GM19043 (cell line): ENCODE data around the gene POLG.

Source experiments
- ATAC-seq: cut with Tn5 transposase; IDR thresholded peaks from one replicate; pipeline ENCODE4 v1.9.1; 2021; ENCODE audit warnings: low read depth; ENCODE audit not compliant: unreplicated experiment

POLG gene

DNA sequence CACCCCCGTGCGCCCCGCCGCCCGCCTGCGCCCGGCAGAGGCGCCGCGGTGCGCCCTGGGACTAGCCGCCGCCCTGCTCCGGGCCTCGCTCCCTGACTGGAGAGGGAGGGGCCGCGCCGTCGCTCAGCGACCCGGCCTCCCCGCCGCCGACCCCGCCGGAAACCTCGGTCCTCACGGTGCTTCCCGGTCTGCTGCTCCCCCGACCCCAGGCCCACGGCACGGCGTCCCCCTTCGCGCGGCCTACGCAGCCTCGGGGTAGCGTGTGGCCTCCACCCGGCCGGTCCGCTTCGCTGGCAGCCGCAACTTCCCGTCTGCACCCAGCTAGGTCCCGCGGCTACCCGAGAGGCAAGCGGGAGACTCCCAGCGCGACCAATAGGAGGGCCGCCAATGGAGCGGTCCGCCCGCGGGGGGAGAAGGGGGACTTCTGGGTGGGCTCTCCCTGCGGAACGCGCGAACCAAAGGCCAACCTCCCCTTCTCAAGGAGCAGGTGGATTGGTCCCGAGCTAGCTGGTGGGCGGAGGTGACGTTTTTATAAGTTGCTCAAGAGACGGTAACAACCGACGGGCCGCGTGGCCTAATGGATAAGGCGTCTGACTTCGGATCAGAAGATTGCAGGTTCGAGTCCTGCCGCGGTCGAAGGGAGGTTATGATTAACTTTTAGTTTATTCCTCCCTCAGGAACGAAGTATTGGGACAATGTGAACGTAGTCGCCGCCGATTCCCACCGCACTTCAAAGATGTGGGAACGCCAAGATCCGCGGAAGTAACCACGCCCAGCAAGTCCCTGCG, at the start of gene POLG:
Gene POLG (minus strand): TSS at position 315 of the 788 bp plus-strand sequence. CDS start 1,070 bp downstream, outside the sequence.
- ATAC-seq: peak; percentile 81

DNA sequence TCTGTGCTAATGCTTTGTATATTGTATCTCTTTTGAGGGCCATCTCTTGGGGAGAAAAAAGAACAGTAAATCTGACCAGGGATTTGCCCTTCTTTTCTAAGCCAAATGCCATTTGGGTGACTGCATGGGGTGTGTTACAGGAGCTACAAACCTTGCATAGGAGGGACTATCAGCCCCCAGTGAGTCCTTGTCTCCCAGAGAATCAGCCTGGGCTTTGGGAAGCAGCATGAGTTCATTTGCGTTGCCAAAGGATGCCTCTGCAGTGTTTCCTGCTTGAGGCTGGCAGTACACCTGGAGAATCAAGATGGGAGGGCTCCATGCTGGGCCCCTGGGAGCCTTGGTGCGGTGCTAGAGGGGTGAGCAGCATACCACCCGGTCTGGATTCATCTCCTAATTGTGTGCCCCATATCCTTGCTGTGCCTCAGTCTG, 49.6 kb upstream of the POLG start:
- no peak for ATAC-seq

DNA sequence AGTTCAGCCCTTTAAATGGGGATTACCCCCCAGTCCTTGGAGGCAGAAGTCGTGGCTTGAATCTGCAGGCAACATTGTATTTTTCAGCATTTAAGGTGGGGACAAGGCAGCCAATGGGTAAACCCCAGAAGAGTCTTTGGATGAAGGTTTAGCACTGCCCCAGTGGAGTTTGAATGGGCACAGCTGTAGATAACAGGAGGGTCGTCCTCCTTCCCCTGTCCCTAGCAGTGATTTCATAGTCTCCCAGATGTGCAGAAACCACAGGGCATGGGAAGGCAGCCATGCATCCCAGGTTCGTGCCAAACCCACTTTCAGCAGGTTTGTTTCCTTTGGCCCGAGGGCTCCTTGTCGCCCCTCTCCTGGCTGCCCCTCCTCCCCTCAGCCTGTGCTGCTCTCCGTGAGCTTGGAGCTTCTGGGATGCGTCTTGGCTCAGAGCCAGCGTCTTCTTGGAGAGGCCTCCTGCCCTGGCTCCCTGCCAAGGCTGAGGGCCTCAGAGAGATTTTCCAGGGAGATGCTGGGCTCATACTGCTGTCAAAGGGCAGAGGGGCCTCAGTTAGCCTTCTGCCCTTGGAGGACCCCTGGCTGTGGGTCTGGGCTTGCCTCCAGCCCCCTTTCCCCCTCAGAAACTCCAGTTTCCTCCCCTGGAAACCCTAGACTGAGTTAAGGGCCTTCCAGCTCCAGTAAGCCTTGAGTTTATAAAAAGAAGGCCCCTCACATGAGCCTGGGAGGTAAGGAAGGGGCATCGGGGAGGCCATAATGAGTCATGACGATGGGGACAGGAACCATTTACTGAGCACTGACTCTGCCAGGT, 48.9 kb upstream of the POLG start:
- ATAC-seq: no peak

DNA sequence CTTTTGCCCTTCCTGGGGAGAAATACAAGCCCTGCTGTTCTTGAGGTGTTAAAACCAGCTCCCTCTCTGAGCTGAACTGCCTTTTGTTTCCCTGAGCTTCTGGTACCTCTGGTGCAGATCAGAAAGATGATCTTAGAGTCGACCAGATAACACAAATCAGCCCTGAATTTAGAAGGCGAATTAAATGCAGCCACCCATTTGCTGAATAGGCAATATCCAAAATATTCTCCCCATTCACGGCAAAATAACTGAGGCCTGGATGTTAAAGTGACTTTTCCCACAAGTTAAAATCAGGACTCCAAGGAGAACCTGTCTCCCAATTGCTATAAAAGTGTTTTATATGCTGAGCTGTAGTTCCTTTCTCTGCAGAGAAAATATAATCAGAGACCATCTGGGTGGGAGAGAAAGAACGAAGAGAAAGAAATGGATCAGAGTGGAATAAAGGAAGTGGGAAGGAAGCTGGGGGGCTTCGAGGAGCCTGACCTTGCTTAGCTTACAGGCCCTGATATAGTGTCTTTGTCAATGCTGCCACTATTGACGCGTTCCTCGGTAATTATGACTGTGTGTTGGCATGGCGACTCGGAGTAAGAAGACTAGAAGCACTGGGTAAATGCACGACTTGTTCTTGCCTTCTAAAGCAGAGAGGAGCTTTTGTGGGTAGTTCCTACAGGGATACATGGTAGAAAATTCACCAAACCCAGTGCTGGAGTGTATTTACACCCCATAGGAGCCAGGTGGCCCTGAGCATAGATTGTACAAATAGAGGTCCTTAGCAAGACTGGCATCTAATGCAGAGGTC, 47.5 kb upstream of the POLG start:
- no peak for ATAC-seq

DNA sequence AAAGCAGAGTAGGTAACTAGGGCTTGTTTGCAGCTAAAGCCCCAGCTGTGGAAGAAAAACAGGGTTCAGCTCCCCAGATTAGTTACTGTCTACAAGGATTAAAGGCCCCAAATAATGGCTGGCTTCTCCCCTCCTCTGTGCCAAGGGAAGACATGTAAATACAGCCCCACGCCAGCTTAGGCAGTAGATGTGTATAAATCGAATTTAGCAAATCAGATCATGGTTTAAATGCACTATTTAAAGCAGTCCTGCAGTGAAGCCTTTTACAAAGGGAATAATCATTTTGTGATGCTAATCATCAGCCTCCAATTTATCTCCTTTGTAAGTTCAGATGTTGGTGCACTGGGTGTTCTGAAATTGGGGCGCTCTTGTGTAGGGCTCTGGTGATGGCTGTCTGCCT, 46.7 kb upstream of the POLG start:
- ATAC-seq: no peak

DNA sequence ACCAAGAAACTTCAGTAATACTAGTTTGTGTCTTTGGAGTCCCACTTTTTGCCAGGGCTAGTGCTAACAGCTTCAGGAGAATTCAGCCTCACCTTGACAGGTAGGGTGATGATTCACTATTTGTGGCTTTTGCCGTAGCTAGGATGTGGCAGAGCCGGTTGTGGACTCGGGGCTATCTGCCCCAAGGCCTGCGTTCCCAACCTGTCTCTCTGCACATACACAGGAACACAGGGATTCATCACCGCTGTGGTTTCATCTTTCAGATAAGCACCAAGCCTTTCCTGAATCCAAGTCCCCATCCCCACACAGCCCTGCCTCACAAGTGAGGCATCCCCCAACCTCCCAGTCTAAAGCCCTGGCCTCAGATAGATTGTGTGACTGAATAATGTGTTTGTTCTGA, 45.2 kb upstream of the POLG start:
- no peak for ATAC-seq

DNA sequence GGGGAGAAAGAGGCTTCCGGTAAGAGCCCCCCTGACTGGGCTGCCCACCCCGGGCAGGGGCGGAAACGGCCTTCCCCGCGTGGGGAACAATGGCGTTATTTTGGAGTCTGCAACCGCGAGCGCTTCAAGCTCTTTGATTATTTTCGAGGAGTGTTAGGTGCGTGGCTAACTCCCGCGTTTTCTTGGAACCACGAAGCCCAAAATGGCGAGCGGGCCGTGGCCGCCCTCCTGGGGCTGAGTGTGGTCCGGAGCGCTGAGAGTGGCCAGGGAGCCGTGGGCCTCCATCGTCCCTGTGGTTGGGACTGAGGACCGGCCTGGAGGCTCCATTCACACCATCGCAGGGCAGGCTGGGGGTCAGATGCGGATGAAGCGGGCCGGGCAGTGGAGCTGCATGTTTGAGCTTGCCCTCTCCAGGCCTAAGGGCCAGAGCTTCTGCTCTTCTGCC, 44.6 kb upstream of the POLG start:
- ATAC-seq: no peak

DNA sequence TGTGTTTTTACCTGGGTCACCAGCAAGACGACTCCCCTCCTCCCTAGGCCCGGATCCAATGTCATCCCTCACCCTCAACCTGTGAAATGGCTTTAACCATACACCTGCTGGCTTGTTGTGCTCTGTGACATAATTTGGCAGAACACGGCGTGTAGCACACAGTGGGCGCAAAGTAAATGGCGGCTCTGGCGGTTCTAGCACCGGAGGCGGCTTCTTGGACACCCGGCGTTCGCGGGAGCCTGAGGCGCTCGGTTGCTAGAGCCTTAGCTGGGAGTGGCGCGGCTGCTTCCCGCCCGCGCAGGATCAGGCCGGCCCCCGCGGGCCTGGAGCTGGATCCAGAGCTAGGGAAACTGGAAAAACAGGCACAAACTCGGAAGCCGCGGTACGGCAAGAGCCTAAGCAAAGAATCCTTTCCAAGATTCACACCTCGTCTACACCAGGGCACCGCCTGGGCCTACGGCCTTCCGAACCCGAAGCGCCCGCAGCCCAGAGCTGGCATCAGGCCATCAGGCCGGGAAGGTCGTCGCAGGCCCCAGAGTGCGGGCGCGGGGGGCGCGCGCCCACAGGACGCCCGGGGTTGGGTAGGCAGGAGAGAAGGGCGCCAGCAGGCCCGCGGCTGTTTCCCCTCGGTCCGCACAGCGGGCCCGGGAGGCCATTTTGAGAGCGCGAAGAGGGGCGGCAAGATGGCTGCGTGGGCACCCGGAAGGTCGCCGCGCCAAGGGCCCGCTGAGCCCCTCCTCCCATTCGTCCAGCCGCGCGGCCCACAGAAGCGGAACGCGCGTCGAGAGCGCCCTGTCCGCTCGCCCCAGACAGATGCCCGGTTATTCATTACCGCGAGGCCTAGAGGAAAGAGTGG, 43.9 kb upstream of the POLG start:
- no peak for ATAC-seq

DNA sequence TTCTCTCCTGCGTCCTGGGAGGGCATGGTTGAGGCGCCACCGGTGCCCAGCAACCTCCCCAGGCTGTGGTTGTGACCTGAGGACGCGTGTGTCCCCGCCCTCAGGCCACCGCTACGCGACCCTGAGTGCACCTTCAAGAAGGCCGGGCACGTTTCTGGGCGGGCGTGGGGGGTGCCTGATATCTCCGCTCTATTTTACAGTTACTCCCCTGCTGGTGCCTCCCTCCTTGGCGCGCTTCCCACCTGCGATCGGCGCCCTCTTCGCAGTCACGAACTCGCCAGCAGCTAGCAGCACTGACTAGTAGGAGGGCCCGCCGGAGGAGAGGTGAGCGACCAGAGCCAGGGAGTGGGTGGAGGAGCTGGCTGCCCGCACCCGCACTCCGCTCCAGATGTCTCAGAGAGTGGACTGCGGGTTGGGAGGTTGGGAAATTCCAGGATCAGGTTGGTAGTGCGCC, 43.2 kb upstream of the POLG start:
- ATAC-seq: no peak

DNA sequence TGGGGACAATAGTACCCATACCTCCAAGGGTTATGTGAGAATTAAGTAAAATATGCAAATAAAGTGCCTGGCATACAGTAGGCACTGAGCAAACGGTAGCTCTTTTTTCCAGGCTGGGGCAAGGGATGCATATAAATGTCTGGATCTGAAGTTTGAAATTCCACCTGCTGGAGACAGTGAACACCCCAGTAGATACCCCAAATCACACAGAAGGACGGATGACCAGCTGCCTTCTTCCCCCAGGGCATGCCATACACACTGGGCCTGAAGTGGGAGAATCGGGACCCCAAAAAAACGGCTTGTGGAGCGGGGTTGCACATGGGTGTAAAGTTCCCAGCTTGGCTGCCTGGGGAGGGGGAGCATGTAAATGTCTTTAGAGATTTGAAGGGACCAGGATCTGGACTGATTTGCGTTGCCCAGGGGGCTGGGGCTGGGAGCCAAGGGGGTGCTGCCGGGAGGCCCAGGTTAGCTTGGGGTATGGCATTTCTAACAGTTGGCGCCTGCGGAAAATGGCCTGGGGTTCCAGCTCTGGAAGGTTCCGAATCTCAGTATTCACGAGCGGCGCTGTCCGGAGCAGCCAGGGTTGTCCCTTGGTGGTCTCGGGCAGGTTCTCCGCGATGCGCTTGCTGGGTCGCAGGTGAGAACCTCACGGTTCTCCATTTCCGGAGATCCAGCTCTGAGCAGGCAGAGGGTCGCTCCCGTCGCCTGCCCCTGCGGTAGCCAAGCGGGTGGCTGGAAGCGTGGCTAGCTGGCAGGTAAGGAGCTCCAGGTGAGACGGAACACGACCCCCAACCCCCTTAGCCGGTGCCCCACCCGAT, 42.6 kb upstream of the POLG start:
- ATAC-seq: no peak

DNA sequence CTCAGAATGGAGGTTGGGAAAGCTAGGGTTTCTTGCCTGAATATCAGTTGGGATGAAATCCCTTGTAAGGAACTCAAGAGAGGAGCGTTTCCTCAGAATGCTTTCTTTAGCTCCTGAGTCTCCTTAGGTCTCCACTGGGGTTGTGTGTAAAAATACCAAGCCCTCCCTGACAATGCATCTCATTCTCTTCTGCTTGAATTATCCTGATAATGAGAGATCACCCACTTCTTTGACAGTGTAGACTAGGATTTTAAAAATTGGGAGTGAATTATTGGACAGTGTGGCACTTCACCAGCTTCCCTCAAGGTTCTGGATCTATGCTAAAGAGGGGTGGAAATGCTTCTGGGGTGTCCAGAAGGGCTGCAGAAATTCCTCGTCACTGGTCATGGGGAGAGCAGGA, 41.8 kb upstream of the POLG start:
- no peak for ATAC-seq

DNA sequence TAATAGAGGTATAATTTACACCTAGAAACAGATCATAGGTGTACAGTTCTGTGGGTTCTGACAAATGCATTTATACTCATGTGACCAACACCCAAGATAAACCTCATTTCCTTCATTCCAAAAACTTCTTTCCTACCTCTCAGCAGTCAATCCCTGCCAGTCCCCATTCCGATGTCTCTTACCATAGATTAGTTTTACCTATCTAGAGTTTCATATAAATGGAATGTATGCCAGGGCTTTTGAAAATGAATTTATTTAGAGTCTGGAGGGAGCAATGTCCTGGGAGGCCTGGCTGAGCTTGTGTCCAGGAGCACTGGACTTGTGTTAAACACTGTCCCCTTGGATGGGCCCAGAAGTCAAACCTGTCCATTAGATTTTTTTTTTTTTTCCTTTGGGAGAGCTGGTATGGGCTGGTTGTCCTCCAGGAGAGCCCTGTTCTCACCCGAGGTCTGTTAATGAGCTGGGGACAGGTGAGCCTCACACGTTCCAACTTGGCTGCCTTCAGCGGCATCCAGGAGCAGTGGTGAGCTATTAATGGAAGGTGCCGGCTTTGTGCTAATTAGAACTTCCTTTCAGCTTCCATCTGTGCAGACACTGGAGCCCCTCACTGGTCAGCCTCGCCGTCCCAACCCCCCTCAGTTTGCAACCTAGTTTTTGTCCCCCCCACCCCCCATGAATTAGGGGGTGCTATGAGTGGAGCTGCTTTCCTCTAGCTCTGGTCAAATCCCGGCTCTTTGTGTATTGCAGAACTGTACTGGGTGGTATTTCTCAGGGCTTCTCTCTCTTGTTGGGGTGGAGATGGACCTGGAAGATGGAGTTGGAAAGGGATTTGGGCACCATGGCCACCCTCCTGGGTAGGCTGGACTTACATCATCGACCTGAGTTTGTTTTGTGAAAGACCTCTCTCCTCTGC, 40.7 kb upstream of the POLG start:
- no peak for ATAC-seq

DNA sequence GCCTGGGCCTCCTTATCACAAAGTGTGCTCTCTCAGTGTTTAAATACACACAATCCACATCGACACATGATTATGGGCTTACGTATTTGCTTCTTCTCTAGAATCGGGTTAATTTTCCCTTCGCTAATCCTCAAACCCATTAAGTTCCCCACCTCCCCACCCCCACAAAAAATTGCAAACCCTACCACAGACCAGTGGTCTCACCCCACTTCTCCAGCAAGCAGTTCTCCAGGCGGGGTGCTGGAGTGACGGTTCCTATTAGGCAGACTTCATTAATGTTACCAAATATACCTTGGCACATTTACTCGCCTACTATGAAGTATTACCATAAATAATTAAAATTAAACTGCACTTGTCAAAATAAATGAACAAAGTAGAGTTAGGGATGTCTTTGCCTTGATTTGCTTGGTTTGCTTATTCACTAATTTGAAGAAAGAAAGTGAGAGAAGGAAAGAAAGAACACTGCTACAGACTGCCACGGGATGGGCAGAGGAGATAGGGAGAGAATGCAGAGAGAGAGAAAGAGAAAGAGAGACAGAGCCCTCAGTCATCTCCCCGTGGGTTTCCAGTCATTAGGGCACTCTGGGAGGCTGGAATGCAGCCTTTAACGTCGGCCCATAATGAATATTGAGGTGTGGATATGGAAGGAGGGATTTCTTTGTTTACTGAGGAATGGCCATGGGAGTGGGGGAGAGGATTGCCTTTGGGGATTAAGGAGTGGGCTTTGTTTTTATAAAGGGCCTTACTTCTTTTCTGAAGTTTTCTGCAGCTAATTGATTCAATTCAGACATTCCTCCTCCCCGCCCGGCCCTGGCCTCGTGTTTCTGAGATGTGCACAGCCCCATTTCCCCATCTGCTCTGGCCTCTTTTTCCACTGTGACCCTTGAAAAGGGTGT, 39.7 kb upstream of the POLG start:
- ATAC-seq: no peak

DNA sequence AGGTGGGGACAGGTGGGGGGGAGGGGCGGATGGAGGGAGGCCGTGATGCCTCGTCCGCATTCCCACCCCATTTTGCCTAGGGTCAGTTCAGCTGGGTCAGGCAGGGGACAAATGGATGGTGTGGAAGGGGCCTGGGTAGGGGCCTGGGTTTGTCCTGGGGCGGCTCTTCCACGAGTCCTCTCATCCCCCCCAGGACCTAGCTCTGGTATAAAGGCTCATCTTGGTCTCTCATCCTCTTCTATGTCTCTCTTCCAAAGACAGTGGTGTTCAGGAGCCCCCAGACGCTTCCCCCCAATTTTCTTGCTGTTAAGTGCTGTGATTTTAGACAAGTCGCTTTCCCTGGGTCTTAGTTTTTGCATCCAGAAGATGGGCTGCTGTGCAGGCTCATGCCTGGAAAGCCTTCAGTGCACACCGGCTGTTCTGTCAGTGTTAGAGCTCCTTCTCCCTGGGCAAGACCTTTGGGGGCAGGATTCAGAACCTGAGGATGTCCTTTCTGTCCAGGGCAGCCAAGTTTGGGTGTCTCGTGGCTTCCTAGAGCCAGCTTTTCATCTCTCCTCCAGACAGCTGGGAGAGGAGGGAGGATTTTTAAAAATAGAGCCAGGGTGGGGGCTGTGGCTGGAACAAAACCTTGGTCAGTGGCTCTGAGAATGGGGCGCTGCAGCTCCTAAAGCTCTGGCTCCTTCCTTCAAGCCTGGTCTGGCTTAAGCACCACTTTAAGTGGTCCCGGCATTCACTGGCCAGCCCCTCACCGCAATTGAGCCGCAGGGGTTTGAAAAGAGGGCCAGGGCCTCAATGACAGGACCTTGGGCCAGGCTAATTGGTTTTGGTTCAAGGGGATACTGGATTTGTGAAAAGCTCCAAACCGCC, 37.7 kb upstream of the POLG start:
- no peak for ATAC-seq

DNA sequence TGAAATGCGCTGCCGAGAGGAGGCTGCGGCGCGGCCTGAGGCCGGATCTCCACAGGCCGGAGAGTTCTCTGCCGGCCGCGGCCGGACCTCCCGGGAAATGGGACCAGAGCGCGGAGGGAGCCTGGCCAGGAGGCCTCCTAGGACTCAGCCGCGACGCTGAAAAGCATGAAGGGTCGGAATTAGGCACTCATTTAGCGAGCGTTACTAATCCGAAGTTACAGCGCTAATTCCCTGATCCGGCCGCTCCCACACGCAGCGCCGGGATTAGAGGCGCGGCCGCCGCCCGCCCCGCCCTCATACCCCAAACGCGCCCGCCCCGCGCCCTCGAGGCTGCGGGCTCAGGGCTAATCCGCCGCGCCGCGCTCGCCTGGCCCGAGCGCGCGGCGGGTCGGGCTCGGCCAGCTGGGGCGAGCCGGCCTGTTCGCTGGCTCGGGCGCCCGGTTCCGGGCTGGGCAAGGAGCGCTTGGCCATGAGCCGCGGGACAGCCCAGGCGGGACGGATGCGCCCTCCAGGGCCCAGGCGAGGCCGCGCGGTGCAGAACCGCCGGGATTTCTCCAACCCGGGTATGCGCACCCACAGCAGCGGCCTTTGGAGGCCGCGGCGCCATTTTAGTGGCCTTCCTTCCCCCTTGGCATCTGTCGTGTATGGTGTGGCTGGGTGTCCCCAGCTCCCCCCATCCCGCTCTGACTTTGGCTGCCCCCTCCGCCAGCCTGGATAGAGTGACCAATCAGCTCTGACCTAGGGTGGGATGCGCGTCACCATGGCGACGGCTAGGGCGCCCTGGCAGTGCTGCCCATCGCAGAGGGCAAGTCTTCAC, 36.8 kb upstream of the POLG start:
- ATAC-seq: no peak

DNA sequence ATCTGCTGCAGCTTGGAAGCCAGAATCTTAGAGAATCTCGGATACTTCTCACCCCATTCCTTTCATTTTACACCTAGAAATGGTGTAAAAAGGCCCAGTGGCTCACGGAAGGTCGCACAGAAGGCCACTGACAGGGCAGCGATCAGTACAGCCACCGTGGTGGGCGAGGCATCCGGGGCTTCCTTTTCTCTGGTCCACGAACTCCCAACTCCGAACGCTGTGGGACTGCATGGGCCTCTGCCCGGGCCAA, 36.3 kb upstream of the POLG start:
- ATAC-seq: no peak
